Ishikawa (cell line): ENCODE results near the gene IGFALS.

Source experiments
- CEBPB ChIP-seq: IDR thresholded peaks from 2 replicates; pipeline ENCODE4 v1.6.1; 2012
- EGR1 ChIP-seq: IDR thresholded peaks from 2 replicates; pipeline ENCODE4 v1.6.1; 2012
- EP300 ChIP-seq: IDR thresholded peaks from 2 replicates; pipeline ENCODE4 v1.6.1; 2012; ENCODE audit warnings: borderline replicate concordance
- MAX ChIP-seq: IDR thresholded peaks from 2 replicates; pipeline ENCODE4 v1.6.1; 2012
- NFIC ChIP-seq: IDR thresholded peaks from 2 replicates; pipeline ENCODE4 v1.6.1; 2012
- TAF1 ChIP-seq: IDR thresholded peaks from 2 replicates; pipeline ENCODE4 v1.6.1; 2012; ENCODE audit warnings: low read depth, mild to moderate bottlenecking
- TCF12 ChIP-seq: IDR thresholded peaks from 2 replicates; pipeline ENCODE4 v1.6.1; 2012; ENCODE audit warnings: low read depth
- YY1 ChIP-seq: IDR thresholded peaks from 2 replicates; pipeline ENCODE4 v1.6.1; 2012; ENCODE audit warnings: low read depth
- TF ChIP-seq, protein P1 (sequence below): IDR thresholded peaks from 2 replicates; pipeline ENCODE4 v1.6.1; 2012; ENCODE audit warnings: low read depth, mild to moderate bottlenecking
- TF ChIP-seq, protein P2 (sequence below): IDR thresholded peaks from 2 replicates; pipeline ENCODE4 v1.6.1; 2012

DNA sequence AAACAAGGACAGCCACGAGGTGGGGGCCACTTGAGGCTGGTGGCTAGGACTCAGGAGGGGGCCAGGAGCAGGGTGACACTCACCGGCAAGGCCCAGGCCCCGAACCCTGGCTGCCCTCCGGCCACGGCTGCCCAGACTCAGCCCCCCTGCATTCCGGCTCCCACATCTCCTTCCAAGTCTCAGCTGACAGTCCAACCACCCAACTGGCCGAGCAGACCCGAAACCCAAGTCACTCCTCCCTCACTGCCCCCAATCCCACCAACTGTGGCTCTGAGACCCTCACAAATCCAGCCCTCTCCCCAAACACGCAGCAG lies 23.7 kb upstream of the IGFALS start:
- TF ChIP-seq EGR1 (no peak), MAX (no peak), YY1 (no peak), NFIC (no peak), EP300 (no peak), TAF1 (no peak), TCF12 (no peak), CEBPB (no peak)
- TF ChIP-seq, protein P1, sequence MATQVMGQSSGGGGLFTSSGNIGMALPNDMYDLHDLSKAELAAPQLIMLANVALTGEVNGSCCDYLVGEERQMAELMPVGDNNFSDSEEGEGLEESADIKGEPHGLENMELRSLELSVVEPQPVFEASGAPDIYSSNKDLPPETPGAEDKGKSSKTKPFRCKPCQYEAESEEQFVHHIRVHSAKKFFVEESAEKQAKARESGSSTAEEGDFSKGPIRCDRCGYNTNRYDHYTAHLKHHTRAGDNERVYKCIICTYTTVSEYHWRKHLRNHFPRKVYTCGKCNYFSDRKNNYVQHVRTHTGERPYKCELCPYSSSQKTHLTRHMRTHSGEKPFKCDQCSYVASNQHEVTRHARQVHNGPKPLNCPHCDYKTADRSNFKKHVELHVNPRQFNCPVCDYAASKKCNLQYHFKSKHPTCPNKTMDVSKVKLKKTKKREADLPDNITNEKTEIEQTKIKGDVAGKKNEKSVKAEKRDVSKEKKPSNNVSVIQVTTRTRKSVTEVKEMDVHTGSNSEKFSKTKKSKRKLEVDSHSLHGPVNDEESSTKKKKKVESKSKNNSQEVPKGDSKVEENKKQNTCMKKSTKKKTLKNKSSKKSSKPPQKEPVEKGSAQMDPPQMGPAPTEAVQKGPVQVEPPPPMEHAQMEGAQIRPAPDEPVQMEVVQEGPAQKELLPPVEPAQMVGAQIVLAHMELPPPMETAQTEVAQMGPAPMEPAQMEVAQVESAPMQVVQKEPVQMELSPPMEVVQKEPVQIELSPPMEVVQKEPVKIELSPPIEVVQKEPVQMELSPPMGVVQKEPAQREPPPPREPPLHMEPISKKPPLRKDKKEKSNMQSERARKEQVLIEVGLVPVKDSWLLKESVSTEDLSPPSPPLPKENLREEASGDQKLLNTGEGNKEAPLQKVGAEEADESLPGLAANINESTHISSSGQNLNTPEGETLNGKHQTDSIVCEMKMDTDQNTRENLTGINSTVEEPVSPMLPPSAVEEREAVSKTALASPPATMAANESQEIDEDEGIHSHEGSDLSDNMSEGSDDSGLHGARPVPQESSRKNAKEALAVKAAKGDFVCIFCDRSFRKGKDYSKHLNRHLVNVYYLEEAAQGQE = no peak
- TF ChIP-seq, protein P2, sequence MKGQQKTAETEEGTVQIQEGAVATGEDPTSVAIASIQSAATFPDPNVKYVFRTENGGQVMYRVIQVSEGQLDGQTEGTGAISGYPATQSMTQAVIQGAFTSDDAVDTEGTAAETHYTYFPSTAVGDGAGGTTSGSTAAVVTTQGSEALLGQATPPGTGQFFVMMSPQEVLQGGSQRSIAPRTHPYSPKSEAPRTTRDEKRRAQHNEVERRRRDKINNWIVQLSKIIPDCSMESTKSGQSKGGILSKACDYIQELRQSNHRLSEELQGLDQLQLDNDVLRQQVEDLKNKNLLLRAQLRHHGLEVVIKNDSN = no peak
